Measurements from ENCODE around the gene TNRC6C. TPM values are rescaled to one million over a fixed set of nuclear protein-coding genes. Genes with fewer than 3 reads are reported as not detected.

Gene TNRC6C
- total and polyA plus RNA-seq, 4 donors, result 2.2 to 25.9 (median 13.8) TPM

DNA sequence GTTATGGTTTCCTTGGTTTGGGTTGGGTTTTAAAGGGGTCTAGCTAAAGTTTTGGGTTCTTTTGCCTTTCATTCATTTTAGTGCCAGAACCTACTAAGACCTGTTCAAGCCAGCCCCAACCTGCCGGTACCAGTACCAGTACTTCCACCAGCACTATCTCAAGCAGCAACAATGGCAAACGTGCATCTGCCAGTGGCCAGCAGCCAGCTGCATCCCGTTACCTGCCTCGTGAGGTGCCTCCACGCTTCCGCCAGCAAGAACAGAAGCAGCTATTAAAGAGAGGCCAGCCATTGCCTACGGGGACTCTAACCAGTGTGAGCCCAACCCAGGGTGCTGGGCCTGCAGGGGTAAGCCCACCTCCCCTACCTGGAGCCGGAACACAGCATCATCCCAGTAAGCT is 72.9 kb downstream of the TNRC6C start:
- WGBS, 2 donors, result 96 to 97% methylated on average over 8 of the region's 8 CpGs
- H3K27me3 ChIP-seq (ENCODE audit: control insufficient read depth in 3 of 3, insufficient read depth in 3 of 3, low read length in 2 of 3), result no peaks in the 10 kb centered on the region
- H3K36me3 ChIP-seq (ENCODE audit: control insufficient read depth in 4 of 4, insufficient read depth in 4 of 4, low read length in 4 of 4), result peaks cover 2 to 18% (median 7%) of the 10 kb centered on the region in 4 donors
- H3K4me3 ChIP-seq, result no peak overlapping the region
- peaks cover 0 to 3% (median 0%) of the 10 kb centered on the region in 4 donors for H3K9me3 ChIP-seq (ENCODE audit: control insufficient read depth in 4 of 4, insufficient read depth in 3 of 4, low read length in 3 of 4)
- no peak for ATAC-seq (ENCODE audit: insufficient read depth, low FRiP score)
- peaks cover 0 to 30% (median 17%) of the 10 kb centered on the region in 5 donors for H3K4me1 ChIP-seq (ENCODE audit: control insufficient read depth in 5 of 5, insufficient read depth in 5 of 5, low read length in 5 of 5)
- DNase-seq, result no peak
- no peak overlapping the region for H3K27ac ChIP-seq (ENCODE audit: low read depth in 1 of 2, low read length in 1 of 2)
- H3K9ac ChIP-seq (ENCODE audit: insufficient read depth in 1 of 2, low read length in 2 of 2), result no peak overlapping the region
- TF ChIP-seq, protein P1, sequence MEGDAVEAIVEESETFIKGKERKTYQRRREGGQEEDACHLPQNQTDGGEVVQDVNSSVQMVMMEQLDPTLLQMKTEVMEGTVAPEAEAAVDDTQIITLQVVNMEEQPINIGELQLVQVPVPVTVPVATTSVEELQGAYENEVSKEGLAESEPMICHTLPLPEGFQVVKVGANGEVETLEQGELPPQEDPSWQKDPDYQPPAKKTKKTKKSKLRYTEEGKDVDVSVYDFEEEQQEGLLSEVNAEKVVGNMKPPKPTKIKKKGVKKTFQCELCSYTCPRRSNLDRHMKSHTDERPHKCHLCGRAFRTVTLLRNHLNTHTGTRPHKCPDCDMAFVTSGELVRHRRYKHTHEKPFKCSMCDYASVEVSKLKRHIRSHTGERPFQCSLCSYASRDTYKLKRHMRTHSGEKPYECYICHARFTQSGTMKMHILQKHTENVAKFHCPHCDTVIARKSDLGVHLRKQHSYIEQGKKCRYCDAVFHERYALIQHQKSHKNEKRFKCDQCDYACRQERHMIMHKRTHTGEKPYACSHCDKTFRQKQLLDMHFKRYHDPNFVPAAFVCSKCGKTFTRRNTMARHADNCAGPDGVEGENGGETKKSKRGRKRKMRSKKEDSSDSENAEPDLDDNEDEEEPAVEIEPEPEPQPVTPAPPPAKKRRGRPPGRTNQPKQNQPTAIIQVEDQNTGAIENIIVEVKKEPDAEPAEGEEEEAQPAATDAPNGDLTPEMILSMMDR (IDR thresholded peaks at IDR 0.05; ENCODE audit: control extremely low read depth, extremely low read depth), result no peak

GRCh38 chr17:78032166-78032565 is 73.7 kb downstream of the TNRC6C start:
- Histone ChIP-seq H3K4me1 (ENCODE audit: control insufficient read depth in 5 of 5, insufficient read depth in 5 of 5, low read length in 5 of 5) (peaks cover 0 to 23% (median 9%) of the 10 kb centered on the region in 5 donors), H3K36me3 (ENCODE audit: control insufficient read depth in 4 of 4, insufficient read depth in 4 of 4, low read length in 4 of 4) (peaks cover 2 to 21% (median 7%) of the 10 kb centered on the region in 4 donors), H3K27ac (ENCODE audit: low read depth in 1 of 2, low read length in 1 of 2) (no peak overlapping the region), H3K4me3 (no peak overlapping the region), H3K27me3 (ENCODE audit: control insufficient read depth in 3 of 3, insufficient read depth in 3 of 3, low read length in 2 of 3) (no peaks in the 10 kb centered on the region), H3K9ac (ENCODE audit: insufficient read depth in 1 of 2, low read length in 2 of 2) (no peak overlapping the region), H3K9me3 (ENCODE audit: control insufficient read depth in 4 of 4, insufficient read depth in 3 of 4, low read length in 3 of 4) (peaks cover 0 to 3% (median 0%) of the 10 kb centered on the region in 4 donors)
- TF ChIP-seq, protein P1 (IDR thresholded peaks at IDR 0.05; ENCODE audit: control extremely low read depth, extremely low read depth), result no peak
- DNase-seq (peak; percentile 36 to 92 (median 90)), ATAC-seq (ENCODE audit: insufficient read depth, low FRiP score) (no peak)
- WGBS, 2 donors, result 76 to 79% methylated on average over 1 of the region's 1 CpG

DNA sequence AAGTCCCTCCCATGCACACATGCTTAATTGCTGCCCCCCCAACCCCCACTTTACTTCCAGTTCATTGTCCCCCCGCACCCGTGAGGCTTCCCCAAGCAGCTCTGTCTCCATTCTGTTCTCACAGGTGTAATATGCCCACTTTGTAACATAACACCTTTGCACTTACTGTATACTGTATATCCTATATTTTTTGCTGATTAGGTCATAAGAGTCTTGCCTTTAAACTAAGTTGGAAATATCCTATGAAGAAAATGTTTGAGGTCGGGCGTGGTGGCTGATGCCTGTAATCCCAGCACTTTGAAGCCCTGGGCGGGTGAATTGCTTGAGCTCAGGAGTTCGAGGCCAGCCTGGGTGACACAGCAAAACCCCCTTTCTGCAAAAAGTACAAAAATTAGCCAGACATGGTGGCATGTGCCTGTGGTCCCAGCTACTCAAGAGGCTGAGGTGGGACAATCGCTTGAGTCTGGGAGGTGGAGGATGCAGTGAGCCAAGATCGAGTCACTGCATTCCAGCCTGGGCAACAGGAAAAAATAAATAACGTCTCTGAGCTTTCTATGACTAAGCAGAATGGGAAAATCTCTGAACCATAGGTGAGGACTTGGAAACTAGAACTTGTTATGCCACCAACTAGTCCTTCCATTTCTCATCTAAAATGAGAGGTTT is 76.1 kb downstream of the TNRC6C start:
- H3K27ac ChIP-seq (ENCODE audit: low read depth in 1 of 2, low read length in 1 of 2), result no peak overlapping the region
- DNase-seq, result no peak
- 86 to 90% methylated on average over 9 of the region's 9 CpGs for WGBS, 2 donors
- no peaks in the 10 kb centered on the region for H3K27me3 ChIP-seq (ENCODE audit: control insufficient read depth in 3 of 3, insufficient read depth in 3 of 3, low read length in 2 of 3)
- no peak for ATAC-seq (ENCODE audit: insufficient read depth, low FRiP score)
- H3K4me1 ChIP-seq (ENCODE audit: control insufficient read depth in 5 of 5, insufficient read depth in 5 of 5, low read length in 5 of 5), result peaks cover under 1 to 27% (median 6%) of the 10 kb centered on the region in 5 donors
- H3K9me3 ChIP-seq (ENCODE audit: control insufficient read depth in 4 of 4, insufficient read depth in 3 of 4, low read length in 3 of 4), result no peaks in the 10 kb centered on the region
- TF ChIP-seq, protein P1 (IDR thresholded peaks at IDR 0.05; ENCODE audit: control extremely low read depth, extremely low read depth), result no peak
- peaks cover 2 to 20% (median 8%) of the 10 kb centered on the region in 4 donors for H3K36me3 ChIP-seq (ENCODE audit: control insufficient read depth in 4 of 4, insufficient read depth in 4 of 4, low read length in 4 of 4)
- no peak overlapping the region for H3K9ac ChIP-seq (ENCODE audit: insufficient read depth in 1 of 2, low read length in 2 of 2)
- no peak overlapping the region for H3K4me3 ChIP-seq

All from lung (tissue), 12 donors.